ENCODE data around the gene MRPL23. TPM values are rescaled to one million over a fixed set of nuclear protein-coding genes. Genes with fewer than 3 reads are reported as not detected.

MRPL23 gene
- total and polyA plus RNA-seq, 2 experiments from 2014 or later, result 54.0 to 54.8 TPM

DNA sequence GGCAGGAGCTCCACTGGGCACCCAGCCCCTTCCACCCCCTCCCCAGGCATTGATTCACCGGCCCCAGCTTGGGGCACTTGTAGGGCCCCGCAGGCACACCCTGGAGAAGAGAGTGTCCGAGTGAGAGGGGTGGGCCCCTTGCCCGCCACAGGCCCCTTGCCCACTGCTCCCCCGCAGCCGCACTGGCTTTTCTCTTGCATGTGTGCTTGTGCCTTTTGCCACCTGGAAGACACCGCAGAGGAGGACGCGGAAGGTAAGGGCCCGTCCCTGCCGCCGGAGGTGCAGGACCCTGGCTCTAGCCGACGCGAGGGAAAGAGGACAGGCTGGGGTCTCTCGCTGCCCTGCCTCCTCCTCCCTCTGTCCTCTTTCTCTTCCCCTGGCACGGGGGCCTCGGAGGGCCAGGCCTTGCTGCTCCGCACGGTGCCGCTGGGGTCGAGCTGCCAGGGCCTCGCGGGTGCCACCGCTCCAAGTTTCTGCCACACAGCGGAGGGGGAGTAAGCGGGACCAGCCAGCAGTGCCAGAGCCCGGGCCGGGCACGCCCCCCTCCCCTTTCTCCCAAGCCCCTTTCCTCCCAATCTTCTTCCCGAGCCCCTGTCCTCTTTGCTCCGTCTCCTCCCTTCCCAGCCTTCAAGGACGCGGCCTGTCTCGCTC, 18.1 kb upstream of the MRPL23 start:
- Histone ChIP-seq H3K9me2 (replicated peaks; ENCODE audit: insufficient read depth) (no peaks in the 10 kb centered on the region), H3K27ac (no peak overlapping the region), H3K36me3 (replicated peaks; ENCODE audit: insufficient read depth, low read depth) (no peaks in the 10 kb centered on the region), H3K4me2 (no peak overlapping the region), H2AFZ (no peak overlapping the region), H3K79me2 (no peaks in the 10 kb centered on the region), H3K27me3 (no peaks in the 10 kb centered on the region), H3K9me3 (ENCODE audit: low read depth) (no peaks in the 10 kb centered on the region), H3K4me1 (ENCODE audit: insufficient read depth) (peaks cover 46% of the 10 kb centered on the region), H3K4me3 (no peak overlapping the region), H4K20me1 (ENCODE audit: insufficient read depth, poor library complexity, severe bottlenecking) (no peaks in the 10 kb centered on the region)
- 95% methylated on average over 15 of the region's 35 CpGs for WGBS (ENCODE audit: low lambda C conversion rate, missing lambda C conversion rate)
- DNase-seq (ENCODE audit: low spot score), result no peak
- TF ChIP-seq, protein P1, sequence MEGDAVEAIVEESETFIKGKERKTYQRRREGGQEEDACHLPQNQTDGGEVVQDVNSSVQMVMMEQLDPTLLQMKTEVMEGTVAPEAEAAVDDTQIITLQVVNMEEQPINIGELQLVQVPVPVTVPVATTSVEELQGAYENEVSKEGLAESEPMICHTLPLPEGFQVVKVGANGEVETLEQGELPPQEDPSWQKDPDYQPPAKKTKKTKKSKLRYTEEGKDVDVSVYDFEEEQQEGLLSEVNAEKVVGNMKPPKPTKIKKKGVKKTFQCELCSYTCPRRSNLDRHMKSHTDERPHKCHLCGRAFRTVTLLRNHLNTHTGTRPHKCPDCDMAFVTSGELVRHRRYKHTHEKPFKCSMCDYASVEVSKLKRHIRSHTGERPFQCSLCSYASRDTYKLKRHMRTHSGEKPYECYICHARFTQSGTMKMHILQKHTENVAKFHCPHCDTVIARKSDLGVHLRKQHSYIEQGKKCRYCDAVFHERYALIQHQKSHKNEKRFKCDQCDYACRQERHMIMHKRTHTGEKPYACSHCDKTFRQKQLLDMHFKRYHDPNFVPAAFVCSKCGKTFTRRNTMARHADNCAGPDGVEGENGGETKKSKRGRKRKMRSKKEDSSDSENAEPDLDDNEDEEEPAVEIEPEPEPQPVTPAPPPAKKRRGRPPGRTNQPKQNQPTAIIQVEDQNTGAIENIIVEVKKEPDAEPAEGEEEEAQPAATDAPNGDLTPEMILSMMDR (IDR thresholded peaks at IDR 0.05; ENCODE audit: poor library complexity), result no peak
- no peak for TF ChIP-seq EZH2phosphoT487 (IDR thresholded peaks at IDR 0.05; ENCODE audit: low read depth, severe bottlenecking, unreplicated experiment)
- no peak for TF ChIP-seq EZH2 (IDR thresholded peaks at IDR 0.05; ENCODE audit: borderline replicate concordance)

DNA sequence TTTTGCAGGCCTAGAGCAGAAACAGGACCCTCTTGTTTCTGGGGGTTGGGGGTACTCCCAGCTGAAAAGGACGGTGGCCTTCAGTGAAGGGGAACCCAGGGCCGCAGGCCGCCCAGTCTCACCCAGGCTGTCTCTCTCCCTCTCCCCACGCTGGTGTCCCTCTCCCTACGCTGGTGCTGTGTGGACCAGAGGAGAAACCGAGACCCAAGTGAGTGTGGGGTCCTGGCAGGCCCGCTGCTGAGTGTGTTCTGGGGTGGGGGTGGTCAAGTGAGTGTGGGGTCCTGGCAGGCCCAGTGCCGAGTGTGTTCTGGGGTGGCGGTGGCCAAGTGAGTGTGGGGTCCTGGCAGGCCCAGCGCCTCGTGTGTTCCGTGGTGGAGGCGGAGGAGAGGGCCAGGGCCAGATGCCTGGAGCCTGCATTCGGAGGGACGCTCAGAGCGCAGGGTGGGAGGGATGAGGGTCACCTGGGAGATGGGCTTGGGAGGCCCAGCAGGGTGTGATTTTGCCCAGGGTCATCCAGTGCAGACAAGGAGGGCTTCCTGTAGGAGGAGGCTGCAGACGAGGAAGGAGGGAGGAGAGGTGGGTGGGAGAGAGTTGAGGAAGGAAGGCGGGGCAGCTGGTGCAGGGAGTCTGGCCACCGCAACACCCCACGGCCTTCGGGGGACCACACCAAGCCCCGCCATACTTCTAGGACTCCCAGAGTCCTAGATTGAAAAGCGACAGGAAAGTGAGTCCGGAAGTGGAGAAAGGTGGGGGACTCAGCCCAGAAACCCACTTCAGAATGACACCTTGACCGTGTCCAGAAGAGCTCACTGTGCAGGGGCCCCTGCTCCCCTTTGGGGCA, 17.3 kb upstream of the MRPL23 start:
- H3K9me2 ChIP-seq (replicated peaks; ENCODE audit: insufficient read depth), result no peaks in the 10 kb centered on the region

DNA sequence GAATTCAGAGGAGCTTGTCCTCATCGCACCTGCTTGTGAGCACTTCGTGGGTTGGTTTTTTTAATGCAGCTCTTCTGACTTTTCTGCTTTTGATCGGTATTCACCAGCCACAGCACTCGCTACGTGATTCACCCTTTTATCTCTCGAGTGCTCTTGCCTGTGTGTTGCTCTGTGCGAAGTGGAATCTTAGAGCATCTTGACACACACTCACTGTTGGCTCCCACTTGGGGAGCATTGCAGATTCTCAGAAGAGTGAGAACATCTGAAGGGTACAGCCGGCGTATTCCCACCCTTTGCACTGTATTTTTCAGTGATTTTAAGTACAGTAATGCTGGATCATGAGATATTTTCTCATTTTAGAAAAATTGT, 16.7 kb upstream of the MRPL23 start:
- Histone ChIP-seq H3K4me1 (ENCODE audit: insufficient read depth) (peaks cover 38% of the 10 kb centered on the region), H3K27me3 (no peaks in the 10 kb centered on the region), H3K4me2 (no peak overlapping the region), H3K79me2 (no peaks in the 10 kb centered on the region), H3K4me3 (no peak overlapping the region), H2AFZ (no peak overlapping the region), H3K36me3 (replicated peaks; ENCODE audit: insufficient read depth, low read depth) (no peaks in the 10 kb centered on the region), H3K9me2 (replicated peaks; ENCODE audit: insufficient read depth) (no peaks in the 10 kb centered on the region), H4K20me1 (ENCODE audit: insufficient read depth, poor library complexity, severe bottlenecking) (no peaks in the 10 kb centered on the region), H3K27ac (peak overlapping the region; percentile 82), H3K9me3 (ENCODE audit: low read depth) (no peaks in the 10 kb centered on the region)
- no peak for TF ChIP-seq EZH2phosphoT487 (IDR thresholded peaks at IDR 0.05; ENCODE audit: low read depth, severe bottlenecking, unreplicated experiment)
- 72% methylated on average over 9 of the region's 9 CpGs for WGBS (ENCODE audit: low lambda C conversion rate, missing lambda C conversion rate)
- DNase-seq (ENCODE audit: low spot score), result no peak

More for the DNA sequence above, 17.3 kb upstream of the MRPL23 start:
- TF ChIP-seq, protein P1 (IDR thresholded peaks at IDR 0.05; ENCODE audit: poor library complexity), result no peak
- TF ChIP-seq EZH2phosphoT487 (IDR thresholded peaks at IDR 0.05; ENCODE audit: low read depth, severe bottlenecking, unreplicated experiment) (no peak), EZH2 (IDR thresholded peaks at IDR 0.05; ENCODE audit: borderline replicate concordance) (no peak)
- Histone ChIP-seq H3K27ac (peak overlapping the region; percentile 82), H3K4me2 (no peak overlapping the region), H3K36me3 (replicated peaks; ENCODE audit: insufficient read depth, low read depth) (no peaks in the 10 kb centered on the region), H3K27me3 (no peaks in the 10 kb centered on the region), H3K79me2 (no peaks in the 10 kb centered on the region), H3K4me3 (no peak overlapping the region), H3K9me3 (ENCODE audit: low read depth) (no peaks in the 10 kb centered on the region), H3K4me1 (ENCODE audit: insufficient read depth) (peaks cover 41% of the 10 kb centered on the region), H4K20me1 (ENCODE audit: insufficient read depth, poor library complexity, severe bottlenecking) (no peaks in the 10 kb centered on the region), H2AFZ (no peak overlapping the region)
- WGBS (ENCODE audit: low lambda C conversion rate, missing lambda C conversion rate), result 90% methylated on average over 23 of the region's 25 CpGs
- DNase-seq (ENCODE audit: low spot score), result no peak

Data from hepatocyte (in vitro differentiated cells).